ENCODE measurements around the gene GATA2.

GRCh38 chr3:128430301-128430700 is 62.7 kb downstream of the GATA2 start:
- TF ChIP-seq YY1 (IDR thresholded peaks at IDR 0.05; ENCODE audit: extremely low read depth, insufficient replicate concordance, low read depth, low read length), result no peak
- TF ChIP-seq POLR2A (IDR thresholded peaks at IDR 0.05; ENCODE audit: borderline replicate concordance, extremely low read depth, insufficient read depth, insufficient read length), result no peak
- TF ChIP-seq CTCF (IDR thresholded peaks at IDR 0.05 in 2 of 3, conservative IDR thresholded peaks at IDR 0.05 in 1 of 3; ENCODE audit: borderline replicate concordance in 1 of 3, insufficient read depth in 1 of 3, low read depth in 2 of 3, low read length in 2 of 3), result no peak
- TF ChIP-seq POLR2AphosphoS5 (IDR thresholded peaks at IDR 0.05; ENCODE audit: low read depth, low read length), result no peak
